Hepatocyte (in vitro differentiated cells): ENCODE measurements around the gene LRRK1. TPM values are rescaled to one million over a fixed set of nuclear protein-coding genes. Genes with fewer than 3 reads are reported as not detected.

ENCODE experiments used
- DNase-seq: peaks from one replicate; pipeline ENCODE4 v3.0.0-alpha.2; 2016; ENCODE audit warnings: low spot score
- H2AFZ ChIP-seq: fragments of 200-600 bp; sonication (generic); 2 replicates; pipeline ENCODE4 v1.6.0; 2016; ENCODE audit warnings: antibody characterized with exemption, mild to moderate bottlenecking
- H3K27ac ChIP-seq: fragments of 200-600 bp; sonication (generic); 2 replicates; pipeline ENCODE4 v1.5.1; 2016; ENCODE audit warnings: mild to moderate bottlenecking
- H3K27me3 ChIP-seq: fragments of 200-600 bp; sonication (generic); 2 replicates; pipeline ENCODE4 v1.6.1; 2016
- H3K36me3 ChIP-seq: fragments of 200-600 bp; sonication (generic); replicated peaks from 2 replicates; pipeline ENCODE4 v1.5.1; 2016; ENCODE audit warnings: low read depth; ENCODE audit not compliant: insufficient read depth
- H3K4me1 ChIP-seq: fragments of 200-600 bp; sonication (generic); 2 replicates; pipeline ENCODE4 v1.5.1; 2016; ENCODE audit warnings: mild to moderate bottlenecking, moderate library complexity; ENCODE audit not compliant: insufficient read depth
- H3K4me2 ChIP-seq: fragments of 200-600 bp; sonication (generic); 2 replicates; pipeline ENCODE4 v1.6.0; 2016
- H3K4me3 ChIP-seq: fragments of 200-600 bp; sonication (generic); 2 replicates; pipeline ENCODE4 v1.5.1; 2016; ENCODE audit warnings: mild to moderate bottlenecking
- H3K79me2 ChIP-seq: fragments of 200-600 bp; sonication (generic); 2 replicates; pipeline ENCODE4 v1.6.0; 2017; ENCODE audit warnings: mild to moderate bottlenecking
- H3K9me2 ChIP-seq: fragments of 200-600 bp; sonication (generic); replicated peaks from 2 replicates; pipeline ENCODE4 v1.6.0; 2017; ENCODE audit warnings: mild to moderate bottlenecking; ENCODE audit not compliant: insufficient read depth
- H3K9me3 ChIP-seq: fragments of 200-600 bp; sonication (generic); 2 replicates; pipeline ENCODE4 v1.5.1; 2016; ENCODE audit warnings: low read depth, mild to moderate bottlenecking
- H4K20me1 ChIP-seq: fragments of 200-600 bp; sonication (generic); 2 replicates; pipeline ENCODE4 v1.6.0; 2016; ENCODE audit warnings: mild to moderate bottlenecking; ENCODE audit not compliant: insufficient read depth, poor library complexity, severe bottlenecking
- CTCF ChIP-seq: fragments of 200-600 bp; sonication (generic); IDR thresholded peaks from 2 replicates; pipeline ENCODE4 v1.5.1; 2016; ENCODE audit warnings: antibody characterized with exemption, mild to moderate bottlenecking; ENCODE audit not compliant: poor library complexity
- EZH2 ChIP-seq: fragments of 200-600 bp; sonication (generic); IDR thresholded peaks from 2 replicates; pipeline ENCODE4 v1.6.1; 2016; ENCODE audit warnings: antibody characterized with exemption, mild to moderate bottlenecking, borderline replicate concordance
- EZH2phosphoT487 ChIP-seq: fragments of 200-600 bp; sonication (generic); IDR thresholded peaks from one replicate; pipeline ENCODE4 v1.6.1; 2018; ENCODE audit warnings: antibody characterized with exemption, mild to moderate bottlenecking, low read depth, moderate library complexity; ENCODE audit not compliant: unreplicated experiment, severe bottlenecking
- whole genome bisulfite sequencing: methylation state at CpG from one replicate; pipeline ENCODE4 v1.1.6; 2016; ENCODE audit warnings: low lambda C conversion rate; ENCODE audit errors: missing lambda C conversion rate; 5-methylcytosine and 5-hydroxymethylcytosine counted together
- polyA plus RNA-seq: library from polyadenylated mRNA; unstranded; fragments of >200 nt; fragmentation: Nextera tagmentation; extraction: Ambion mirVana; gene quantifications from 2 replicates; pipeline ENCODE4 v1.2.1, GENCODE V29; 2016
- total RNA-seq: library from RNA; depleted of rRNA; stranded (reverse); fragments of >200 nt; gene quantifications from 2 replicates; pipeline ENCODE4 v1.2.3, GENCODE V29; 2014

Gene LRRK1
- total and polyA plus RNA-seq, 2 experiments from 2014 or later: 2.1 TPM

- Histone ChIP-seq H3K9me3 (no peaks in the 10 kb centered on the region), H3K27me3 (no peaks in the 10 kb centered on the region), H3K4me3 (no peak overlapping the region), H3K4me2 (no peak overlapping the region), H3K9me2 (no peaks in the 10 kb centered on the region), H2AFZ (no peak overlapping the region), H4K20me1 (no peaks in the 10 kb centered on the region), H3K79me2 (no peaks in the 10 kb centered on the region), H3K36me3 (no peaks in the 10 kb centered on the region), H3K4me1 (no peaks in the 10 kb centered on the region), H3K27ac (no peak overlapping the region)
- DNase-seq: no peak
- TF ChIP-seq EZH2 (no peak), EZH2phosphoT487 (no peak), CTCF (no peak)
These were observed 15.0 kb downstream of the LRRK1 start for GRCh38 chr15:100934166-100934565.

- H3K36me3 ChIP-seq: no peaks in the 10 kb centered on the region
- H4K20me1 ChIP-seq: no peaks in the 10 kb centered on the region
- no peaks in the 10 kb centered on the region for H3K27me3 ChIP-seq
- H3K4me2 ChIP-seq: no peak overlapping the region
- no peaks in the 10 kb centered on the region for H3K9me2 ChIP-seq
- H3K27ac ChIP-seq: no peak overlapping the region
- H3K79me2 ChIP-seq: no peaks in the 10 kb centered on the region
- TF ChIP-seq CTCF: no peak
- TF ChIP-seq EZH2phosphoT487: no peak
- TF ChIP-seq EZH2: no peak
- no peaks in the 10 kb centered on the region for H3K9me3 ChIP-seq
- DNase-seq: no peak
- no peak overlapping the region for H3K4me3 ChIP-seq
- no peaks in the 10 kb centered on the region for H3K4me1 ChIP-seq
- no peak overlapping the region for H2AFZ ChIP-seq
These were observed 15.6 kb downstream of the LRRK1 start for GRCh38 chr15:100934726-100935125.

GRCh38 chr15:100937171-100937570 is 18.0 kb downstream of the LRRK1 start:
- Histone ChIP-seq H3K79me2 (no peaks in the 10 kb centered on the region), H3K27ac (no peak overlapping the region), H3K4me1 (no peaks in the 10 kb centered on the region), H3K4me2 (no peak overlapping the region), H3K9me2 (no peaks in the 10 kb centered on the region), H3K27me3 (no peaks in the 10 kb centered on the region), H3K9me3 (no peaks in the 10 kb centered on the region), H2AFZ (no peak overlapping the region), H3K36me3 (no peaks in the 10 kb centered on the region), H3K4me3 (no peak overlapping the region), H4K20me1 (no peaks in the 10 kb centered on the region)
- DNase-seq: no peak
- TF ChIP-seq CTCF (no peak), EZH2 (no peak), EZH2phosphoT487 (no peak)
- WGBS: 94% methylated on average over 4 of the region's 4 CpGs

GRCh38 chr15:100939791-100940190 is 20.6 kb downstream of the LRRK1 start:
- Histone ChIP-seq H3K27me3 (no peaks in the 10 kb centered on the region), H3K4me3 (no peak overlapping the region), H3K27ac (no peak overlapping the region), H4K20me1 (no peaks in the 10 kb centered on the region), H3K4me1 (no peaks in the 10 kb centered on the region), H3K79me2 (no peaks in the 10 kb centered on the region), H3K4me2 (no peak overlapping the region), H2AFZ (no peak overlapping the region), H3K36me3 (no peaks in the 10 kb centered on the region), H3K9me2 (no peaks in the 10 kb centered on the region), H3K9me3 (no peaks in the 10 kb centered on the region)
- TF ChIP-seq EZH2 (no peak), EZH2phosphoT487 (no peak), CTCF (no peak)
- DNase-seq: no peak
- 99% methylated on average over 4 of the region's 4 CpGs for WGBS
